Retinal pigment epithelial cell (primary cell): ENCODE measurements around the gene RHO.

ENCODE experiments used
- DNase-seq: peaks from one replicate; pipeline ENCODE4 v3.0.0-alpha.2; 2010; ENCODE audit warnings: low read depth
- H3K4me3 ChIP-seq: 2 replicates; pipeline ENCODE4 v1.5.1; 2011; ENCODE audit warnings: mild to moderate bottlenecking, low read length, control low read depth, moderate library complexity
- TF ChIP-seq, protein P1 (sequence below): conservative IDR thresholded peaks from 2 replicates; pipeline ENCODE4 v1.5.1; 2011; ENCODE audit warnings: low read depth, low read length, control low read depth, inconsistent platforms

The RHO gene

DNA sequence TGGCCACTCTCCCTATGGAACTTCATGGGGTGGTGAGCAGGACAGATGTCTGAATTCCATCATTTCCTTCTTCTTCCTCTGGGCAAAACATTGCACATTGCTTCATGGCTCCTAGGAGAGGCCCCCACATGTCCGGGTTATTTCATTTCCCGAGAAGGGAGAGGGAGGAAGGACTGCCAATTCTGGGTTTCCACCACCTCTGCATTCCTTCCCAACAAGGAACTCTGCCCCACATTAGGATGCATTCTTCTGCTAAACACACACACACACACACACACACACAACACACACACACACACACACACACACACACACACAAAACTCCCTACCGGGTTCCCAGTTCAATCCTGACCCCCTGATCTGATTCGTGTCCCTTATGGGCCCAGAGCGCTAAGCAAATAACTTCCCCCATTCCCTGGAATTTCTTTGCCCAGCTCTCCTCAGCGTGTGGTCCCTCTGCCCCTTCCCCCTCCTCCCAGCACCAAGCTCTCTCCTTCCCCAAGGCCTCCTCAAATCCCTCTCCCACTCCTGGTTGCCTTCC is 1.9 kb downstream of the RHO start:
- TF ChIP-seq, protein P1, sequence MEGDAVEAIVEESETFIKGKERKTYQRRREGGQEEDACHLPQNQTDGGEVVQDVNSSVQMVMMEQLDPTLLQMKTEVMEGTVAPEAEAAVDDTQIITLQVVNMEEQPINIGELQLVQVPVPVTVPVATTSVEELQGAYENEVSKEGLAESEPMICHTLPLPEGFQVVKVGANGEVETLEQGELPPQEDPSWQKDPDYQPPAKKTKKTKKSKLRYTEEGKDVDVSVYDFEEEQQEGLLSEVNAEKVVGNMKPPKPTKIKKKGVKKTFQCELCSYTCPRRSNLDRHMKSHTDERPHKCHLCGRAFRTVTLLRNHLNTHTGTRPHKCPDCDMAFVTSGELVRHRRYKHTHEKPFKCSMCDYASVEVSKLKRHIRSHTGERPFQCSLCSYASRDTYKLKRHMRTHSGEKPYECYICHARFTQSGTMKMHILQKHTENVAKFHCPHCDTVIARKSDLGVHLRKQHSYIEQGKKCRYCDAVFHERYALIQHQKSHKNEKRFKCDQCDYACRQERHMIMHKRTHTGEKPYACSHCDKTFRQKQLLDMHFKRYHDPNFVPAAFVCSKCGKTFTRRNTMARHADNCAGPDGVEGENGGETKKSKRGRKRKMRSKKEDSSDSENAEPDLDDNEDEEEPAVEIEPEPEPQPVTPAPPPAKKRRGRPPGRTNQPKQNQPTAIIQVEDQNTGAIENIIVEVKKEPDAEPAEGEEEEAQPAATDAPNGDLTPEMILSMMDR: no peak
- DNase-seq: no peak
- H3K4me3 ChIP-seq: no peak overlapping the region

DNA sequence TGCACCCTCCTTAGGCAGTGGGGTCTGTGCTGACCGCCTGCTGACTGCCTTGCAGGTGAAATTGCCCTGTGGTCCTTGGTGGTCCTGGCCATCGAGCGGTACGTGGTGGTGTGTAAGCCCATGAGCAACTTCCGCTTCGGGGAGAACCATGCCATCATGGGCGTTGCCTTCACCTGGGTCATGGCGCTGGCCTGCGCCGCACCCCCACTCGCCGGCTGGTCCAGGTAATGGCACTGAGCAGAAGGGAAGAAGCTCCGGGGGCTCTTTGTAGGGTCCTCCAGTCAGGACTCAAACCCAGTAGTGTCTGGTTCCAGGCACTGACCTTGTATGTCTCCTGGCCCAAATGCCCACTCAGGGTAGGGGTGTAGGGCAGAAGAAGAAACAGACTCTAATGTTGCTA is 2.4 kb downstream of the RHO start:
- TF ChIP-seq, protein P1: no peak
- H3K4me3 ChIP-seq: no peak overlapping the region
- DNase-seq: no peak

DNA sequence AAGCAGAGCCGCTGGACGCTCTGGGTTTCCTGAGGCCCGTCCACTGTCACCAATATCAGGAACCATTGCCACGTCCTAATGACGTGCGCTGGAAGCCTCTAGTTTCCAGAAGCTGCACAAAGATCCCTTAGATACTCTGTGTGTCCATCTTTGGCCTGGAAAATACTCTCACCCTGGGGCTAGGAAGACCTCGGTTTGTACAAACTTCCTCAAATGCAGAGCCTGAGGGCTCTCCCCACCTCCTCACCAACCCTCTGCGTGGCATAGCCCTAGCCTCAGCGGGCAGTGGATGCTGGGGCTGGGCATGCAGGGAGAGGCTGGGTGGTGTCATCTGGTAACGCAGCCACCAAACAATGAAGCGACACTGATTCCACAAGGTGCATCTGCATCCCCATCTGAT is 3.3 kb downstream of the RHO start:
- TF ChIP-seq, protein P1: no peak
- no peak overlapping the region for H3K4me3 ChIP-seq
- no peak for DNase-seq

DNA sequence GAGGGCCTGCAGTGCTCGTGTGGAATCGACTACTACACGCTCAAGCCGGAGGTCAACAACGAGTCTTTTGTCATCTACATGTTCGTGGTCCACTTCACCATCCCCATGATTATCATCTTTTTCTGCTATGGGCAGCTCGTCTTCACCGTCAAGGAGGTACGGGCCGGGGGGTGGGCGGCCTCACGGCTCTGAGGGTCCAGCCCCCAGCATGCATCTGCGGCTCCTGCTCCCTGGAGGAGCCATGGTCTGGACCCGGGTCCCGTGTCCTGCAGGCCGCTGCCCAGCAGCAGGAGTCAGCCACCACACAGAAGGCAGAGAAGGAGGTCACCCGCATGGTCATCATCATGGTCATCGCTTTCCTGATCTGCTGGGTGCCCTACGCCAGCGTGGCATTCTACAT is 3.8 kb downstream of the RHO start:
- TF ChIP-seq, protein P1: no peak
- H3K4me3 ChIP-seq: no peak overlapping the region
- no peak for DNase-seq

DNA sequence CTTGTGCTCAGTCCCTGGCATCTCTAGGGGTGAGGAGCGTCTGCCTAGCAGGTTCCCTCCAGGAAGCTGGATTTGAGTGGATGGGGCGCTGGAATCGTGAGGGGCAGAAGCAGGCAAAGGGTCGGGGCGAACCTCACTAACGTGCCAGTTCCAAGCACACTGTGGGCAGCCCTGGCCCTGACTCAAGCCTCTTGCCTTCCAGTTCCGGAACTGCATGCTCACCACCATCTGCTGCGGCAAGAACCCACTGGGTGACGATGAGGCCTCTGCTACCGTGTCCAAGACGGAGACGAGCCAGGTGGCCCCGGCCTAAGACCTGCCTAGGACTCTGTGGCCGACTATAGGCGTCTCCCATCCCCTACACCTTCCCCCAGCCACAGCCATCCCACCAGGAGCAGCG is 5.0 kb downstream of the RHO start:
- H3K4me3 ChIP-seq: no peak overlapping the region
- TF ChIP-seq, protein P1: no peak
- no peak for DNase-seq

DNA sequence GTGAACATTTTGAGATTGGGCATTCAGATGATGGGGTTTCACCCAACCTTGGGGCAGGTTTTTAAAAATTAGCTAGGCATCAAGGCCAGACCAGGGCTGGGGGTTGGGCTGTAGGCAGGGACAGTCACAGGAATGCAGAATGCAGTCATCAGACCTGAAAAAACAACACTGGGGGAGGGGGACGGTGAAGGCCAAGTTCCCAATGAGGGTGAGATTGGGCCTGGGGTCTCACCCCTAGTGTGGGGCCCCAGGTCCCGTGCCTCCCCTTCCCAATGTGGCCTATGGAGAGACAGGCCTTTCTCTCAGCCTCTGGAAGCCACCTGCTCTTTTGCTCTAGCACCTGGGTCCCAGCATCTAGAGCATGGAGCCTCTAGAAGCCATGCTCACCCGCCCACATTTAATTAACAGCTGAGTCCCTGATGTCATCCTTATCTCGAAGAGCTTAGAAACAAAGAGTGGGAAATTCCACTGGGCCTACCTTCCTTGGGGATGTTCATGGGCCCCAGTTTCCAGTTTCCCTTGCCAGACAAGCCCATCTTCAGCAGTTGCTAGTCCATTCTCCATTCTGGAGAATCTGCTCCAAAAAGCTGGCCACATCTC is 6.1 kb downstream of the RHO start:
- DNase-seq: no peak
- TF ChIP-seq, protein P1: no peak
- no peak overlapping the region for H3K4me3 ChIP-seq

DNA sequence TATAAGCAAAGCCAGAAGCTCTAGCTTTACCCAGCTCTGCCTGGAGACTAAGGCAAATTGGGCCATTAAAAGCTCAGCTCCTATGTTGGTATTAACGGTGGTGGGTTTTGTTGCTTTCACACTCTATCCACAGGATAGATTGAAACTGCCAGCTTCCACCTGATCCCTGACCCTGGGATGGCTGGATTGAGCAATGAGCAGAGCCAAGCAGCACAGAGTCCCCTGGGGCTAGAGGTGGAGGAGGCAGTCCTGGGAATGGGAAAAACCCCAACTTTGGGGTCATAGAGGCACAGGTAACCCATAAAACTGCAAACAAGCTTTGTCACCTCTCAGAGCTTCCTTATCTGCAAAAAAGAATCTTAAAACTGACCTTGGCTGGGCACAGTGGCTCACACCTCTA is 6.6 kb downstream of the RHO start:
- no peak for DNase-seq
- TF ChIP-seq, protein P1: no peak
- H3K4me3 ChIP-seq: no peak overlapping the region
